WTC11 (cell line): Measurements from ENCODE around the gene SLC9A7.

Experiments
- CREM ChIP-seq: sonication (generic); formaldehyde crosslinking; IDR thresholded peaks from 2 replicates; pipeline ENCODE4 v1.8.1; 2022; ENCODE audit warnings: mild to moderate bottlenecking, missing genetic modification reagents, moderate library complexity
- ESRRA ChIP-seq: sonication (generic); formaldehyde crosslinking; IDR thresholded peaks from 2 replicates; pipeline ENCODE4 v1.8.1; 2022; ENCODE audit warnings: mild to moderate bottlenecking, missing genetic modification reagents, borderline replicate concordance
- ETV6 ChIP-seq: sonication (generic); formaldehyde crosslinking; IDR thresholded peaks from 2 replicates; pipeline ENCODE4 v1.8.1; 2022; ENCODE audit warnings: mild to moderate bottlenecking, missing genetic modification reagents
- FOXJ3 ChIP-seq: sonication (generic); formaldehyde crosslinking; IDR thresholded peaks from 2 replicates; pipeline ENCODE4 v1.9.0; 2021; ENCODE audit warnings: missing genetic modification reagents, mild to moderate bottlenecking, borderline replicate concordance
- MXD4 ChIP-seq: fragments of 250-450 bp; sonication (Bioruptor Pico); IDR thresholded peaks from 2 replicates; pipeline ENCODE4 v1.8.0; 2021; ENCODE audit warnings: mild to moderate bottlenecking, moderate library complexity, borderline replicate concordance
- NR3C1 ChIP-seq: sonication (generic); formaldehyde crosslinking; conservative IDR thresholded peaks from 2 replicates; pipeline ENCODE4 v1.8.1; 2023; ENCODE audit warnings: low read depth, mild to moderate bottlenecking, missing genetic modification reagents
- STAT6 ChIP-seq: sonication (generic); formaldehyde crosslinking; conservative IDR thresholded peaks from 2 replicates; pipeline ENCODE4 v1.8.1; 2023; ENCODE audit warnings: mild to moderate bottlenecking, low read depth, missing genetic modification reagents, moderate library complexity
- TEAD4 ChIP-seq: sonication (generic); formaldehyde crosslinking; IDR thresholded peaks from 2 replicates; pipeline ENCODE4 v1.8.0; 2022; ENCODE audit warnings: mild to moderate bottlenecking, missing genetic modification reagents
- USF1 ChIP-seq: sonication (generic); formaldehyde crosslinking; IDR thresholded peaks from 2 replicates; pipeline ENCODE4 v1.8.0; 2022; ENCODE audit warnings: mild to moderate bottlenecking, missing genetic modification reagents
- TF ChIP-seq, protein P1 (sequence below): fragments of 200-600 bp; IDR thresholded peaks from 2 replicates; pipeline ENCODE4 v1.8.0; 2022; ENCODE audit warnings: antibody characterized with exemption
- TF ChIP-seq, protein P2 (sequence below): sonication (generic); formaldehyde crosslinking; IDR thresholded peaks from 2 replicates; pipeline ENCODE4 v1.8.1; 2023; ENCODE audit warnings: mild to moderate bottlenecking, missing genetic modification reagents, moderate library complexity
- TF ChIP-seq, protein P3 (sequence below): sonication (generic); formaldehyde crosslinking; IDR thresholded peaks from 2 replicates; pipeline ENCODE4 v1.8.1; 2022; ENCODE audit warnings: missing genetic modification reagents, borderline replicate concordance

GRCh38 chrX:46686003-46686645, 72.8 kb downstream of the SLC9A7 start:
- TF ChIP-seq, protein P1, sequence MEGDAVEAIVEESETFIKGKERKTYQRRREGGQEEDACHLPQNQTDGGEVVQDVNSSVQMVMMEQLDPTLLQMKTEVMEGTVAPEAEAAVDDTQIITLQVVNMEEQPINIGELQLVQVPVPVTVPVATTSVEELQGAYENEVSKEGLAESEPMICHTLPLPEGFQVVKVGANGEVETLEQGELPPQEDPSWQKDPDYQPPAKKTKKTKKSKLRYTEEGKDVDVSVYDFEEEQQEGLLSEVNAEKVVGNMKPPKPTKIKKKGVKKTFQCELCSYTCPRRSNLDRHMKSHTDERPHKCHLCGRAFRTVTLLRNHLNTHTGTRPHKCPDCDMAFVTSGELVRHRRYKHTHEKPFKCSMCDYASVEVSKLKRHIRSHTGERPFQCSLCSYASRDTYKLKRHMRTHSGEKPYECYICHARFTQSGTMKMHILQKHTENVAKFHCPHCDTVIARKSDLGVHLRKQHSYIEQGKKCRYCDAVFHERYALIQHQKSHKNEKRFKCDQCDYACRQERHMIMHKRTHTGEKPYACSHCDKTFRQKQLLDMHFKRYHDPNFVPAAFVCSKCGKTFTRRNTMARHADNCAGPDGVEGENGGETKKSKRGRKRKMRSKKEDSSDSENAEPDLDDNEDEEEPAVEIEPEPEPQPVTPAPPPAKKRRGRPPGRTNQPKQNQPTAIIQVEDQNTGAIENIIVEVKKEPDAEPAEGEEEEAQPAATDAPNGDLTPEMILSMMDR, result peak; percentile 29; the same call in 1 of the 2 replicates
- TF ChIP-seq STAT6 (CRISPR knock-in tag), result no peak
- TF ChIP-seq ESRRA (CRISPR knock-in tag), result no peak
- no peak for TF ChIP-seq ETV6 (CRISPR knock-in tag)
- TF ChIP-seq, protein P2, sequence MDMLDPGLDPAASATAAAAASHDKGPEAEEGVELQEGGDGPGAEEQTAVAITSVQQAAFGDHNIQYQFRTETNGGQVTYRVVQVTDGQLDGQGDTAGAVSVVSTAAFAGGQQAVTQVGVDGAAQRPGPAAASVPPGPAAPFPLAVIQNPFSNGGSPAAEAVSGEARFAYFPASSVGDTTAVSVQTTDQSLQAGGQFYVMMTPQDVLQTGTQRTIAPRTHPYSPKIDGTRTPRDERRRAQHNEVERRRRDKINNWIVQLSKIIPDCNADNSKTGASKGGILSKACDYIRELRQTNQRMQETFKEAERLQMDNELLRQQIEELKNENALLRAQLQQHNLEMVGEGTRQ, result no peak
- TF ChIP-seq FOXJ3 (CRISPR knock-in tag), result no peak
- TF ChIP-seq, protein P3, sequence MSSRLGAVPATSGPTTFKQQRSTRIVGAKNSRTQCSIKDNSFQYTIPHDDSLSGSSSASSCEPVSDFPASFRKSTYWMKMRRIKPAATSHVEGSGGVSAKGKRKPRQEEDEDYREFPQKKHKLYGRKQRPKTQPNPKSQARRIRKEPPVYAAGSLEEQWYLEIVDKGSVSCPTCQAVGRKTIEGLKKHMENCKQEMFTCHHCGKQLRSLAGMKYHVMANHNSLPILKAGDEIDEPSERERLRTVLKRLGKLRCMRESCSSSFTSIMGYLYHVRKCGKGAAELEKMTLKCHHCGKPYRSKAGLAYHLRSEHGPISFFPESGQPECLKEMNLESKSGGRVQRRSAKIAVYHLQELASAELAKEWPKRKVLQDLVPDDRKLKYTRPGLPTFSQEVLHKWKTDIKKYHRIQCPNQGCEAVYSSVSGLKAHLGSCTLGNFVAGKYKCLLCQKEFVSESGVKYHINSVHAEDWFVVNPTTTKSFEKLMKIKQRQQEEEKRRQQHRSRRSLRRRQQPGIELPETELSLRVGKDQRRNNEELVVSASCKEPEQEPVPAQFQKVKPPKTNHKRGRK (CRISPR knock-in tag), result no peak
- TF ChIP-seq MXD4, result no peak
- TF ChIP-seq USF1 (CRISPR knock-in tag), result no peak
- TF ChIP-seq NR3C1, result no peak
- no peak for TF ChIP-seq TEAD4 (CRISPR knock-in tag)
- no peak for TF ChIP-seq CREM (CRISPR knock-in tag)
